ENCODE data around the gene FKBP1B. TPM values are rescaled to one million over a fixed set of nuclear protein-coding genes. Genes with fewer than 3 reads are reported as not detected.

Gene FKBP1B
- total RNA-seq, 1 experiment from 2014 or later: 10.0 TPM

- in situ Hi-C loops (cut with HindIII; ENCODE audit: low pct_unique_long_range_greater_than_20kb, low sequenced_read_pairs): no loop called here
- DNase-seq (ENCODE audit: low read depth, low spot score): peak; percentile 21
Observed at GRCh38 chr2:24050041-24050979, 769 bp downstream of the FKBP1B start.

- DNase-seq (ENCODE audit: low read depth, low spot score): no peak
- in situ Hi-C loops (cut with HindIII; ENCODE audit: low pct_unique_long_range_greater_than_20kb, low sequenced_read_pairs): no loop called here
Observed at GRCh38 chr2:24051833-24052232, 2.3 kb downstream of the FKBP1B start.

GRCh38 chr2:24052951-24053350 lies 3.4 kb downstream of the FKBP1B start:
- DNase-seq (ENCODE audit: low read depth, low spot score): no peak
- in situ Hi-C loops (cut with HindIII; ENCODE audit: low pct_unique_long_range_greater_than_20kb, low sequenced_read_pairs): no loop called here

- in situ Hi-C loops (cut with HindIII; ENCODE audit: low pct_unique_long_range_greater_than_20kb, low sequenced_read_pairs): no loop called here
- DNase-seq (ENCODE audit: low read depth, low spot score): no peak
Observed at GRCh38 chr2:24054366-24055010, 4.9 kb downstream of the FKBP1B start.

- in situ Hi-C loops (cut with HindIII; ENCODE audit: low pct_unique_long_range_greater_than_20kb, low sequenced_read_pairs): no loop called here
- DNase-seq (ENCODE audit: low read depth, low spot score): no peak
Observed at GRCh38 chr2:24055750-24056149, 6.2 kb downstream of the FKBP1B start.

- no peak for DNase-seq (ENCODE audit: low read depth, low spot score)
- in situ Hi-C loops (cut with HindIII; ENCODE audit: low pct_unique_long_range_greater_than_20kb, low sequenced_read_pairs): no loop called here
Observed at GRCh38 chr2:24058564-24059271, 9.2 kb downstream of the FKBP1B start.

- in situ Hi-C loops (cut with HindIII; ENCODE audit: low pct_unique_long_range_greater_than_20kb, low sequenced_read_pairs): no loop called here
- DNase-seq (ENCODE audit: low read depth, low spot score): no peak
Observed at GRCh38 chr2:24065341-24065740, 15.8 kb downstream of the FKBP1B start.

- DNase-seq (ENCODE audit: low read depth, low spot score): no peak
- in situ Hi-C loops (cut with HindIII; ENCODE audit: low pct_unique_long_range_greater_than_20kb, low sequenced_read_pairs): no loop called here
Observed at GRCh38 chr2:24072259-24072658, 22.7 kb downstream of the FKBP1B start.

- in situ Hi-C loops (cut with HindIII; ENCODE audit: low pct_unique_long_range_greater_than_20kb, low sequenced_read_pairs): no loop called here
- no peak for DNase-seq (ENCODE audit: low read depth, low spot score)
Observed at GRCh38 chr2:24073816-24074215, 24.3 kb downstream of the FKBP1B start.

- no peak for DNase-seq (ENCODE audit: low read depth, low spot score)
- in situ Hi-C loops (cut with HindIII; ENCODE audit: low pct_unique_long_range_greater_than_20kb, low sequenced_read_pairs): no loop called here
Observed at GRCh38 chr2:24075259-24075658, 25.7 kb downstream of the FKBP1B start.

- DNase-seq (ENCODE audit: low read depth, low spot score): peak; percentile 100
- in situ Hi-C loops (cut with HindIII; ENCODE audit: low pct_unique_long_range_greater_than_20kb, low sequenced_read_pairs): no loop called here
Observed at GRCh38 chr2:24075915-24076848, 26.6 kb downstream of the FKBP1B start, which contains the start of gene SF3B6. TSS of gene SF3B6 (minus strand) at chr2:24076326. CDS start at chr2:24076229, 97 bp downstream.

GRCh38 chr2:24076849-24077534 lies 27.5 kb downstream of the FKBP1B start:
- in situ Hi-C loops (cut with HindIII; ENCODE audit: low pct_unique_long_range_greater_than_20kb, low sequenced_read_pairs): no loop called here
- DNase-seq (ENCODE audit: low read depth, low spot score): no peak

GRCh38 chr2:24077535-24077877 lies 28.0 kb downstream of the FKBP1B start:
- in situ Hi-C loops (cut with HindIII; ENCODE audit: low pct_unique_long_range_greater_than_20kb, low sequenced_read_pairs): no loop called here
- DNase-seq (ENCODE audit: low read depth, low spot score): no peak

GRCh38 chr2:24077879-24078278 lies 28.3 kb downstream of the FKBP1B start:
- in situ Hi-C loops (cut with HindIII; ENCODE audit: low pct_unique_long_range_greater_than_20kb, low sequenced_read_pairs): no loop called here
- no peak for DNase-seq (ENCODE audit: low read depth, low spot score)

- DNase-seq (ENCODE audit: low read depth, low spot score): no peak
- in situ Hi-C loops (cut with HindIII; ENCODE audit: low pct_unique_long_range_greater_than_20kb, low sequenced_read_pairs): no loop called here
Observed at GRCh38 chr2:24080701-24081100, 31.2 kb downstream of the FKBP1B start.

GRCh38 chr2:24082787-24083566 lies 33.4 kb downstream of the FKBP1B start:
- no peak for DNase-seq (ENCODE audit: low read depth, low spot score)
- in situ Hi-C loops (cut with HindIII; ENCODE audit: low pct_unique_long_range_greater_than_20kb, low sequenced_read_pairs): no loop called here

Data from SK-MEL-5 (cell line).